Brain microvascular endothelial cell (primary cell): ENCODE results near the gene UMOD.

Source experiments
- DNase-seq: peaks from one replicate; pipeline ENCODE4 v3.0.0-alpha.2; 2020
- H3K27ac ChIP-seq: fragments of 250-450 bp; sonication (Bioruptor Pico); 2 replicates; pipeline ENCODE4 v1.5.1; 2020; ENCODE audit warnings: mild to moderate bottlenecking, moderate library complexity
- H3K27me3 ChIP-seq: fragments of 250-450 bp; sonication (Bioruptor Pico); replicated peaks from 2 replicates; pipeline ENCODE4 v1.5.1; 2020; ENCODE audit warnings: mild to moderate bottlenecking
- H3K36me3 ChIP-seq: fragments of 250-450 bp; sonication (Bioruptor Pico); replicated peaks from 2 replicates; pipeline ENCODE4 v1.5.1; 2020; ENCODE audit warnings: mild to moderate bottlenecking
- H3K4me3 ChIP-seq: 2 replicates; pipeline ENCODE4 v1.5.1; 2011; ENCODE audit warnings: low read depth, mild to moderate bottlenecking, control low read depth, low read length, moderate library complexity
- CTCF ChIP-seq: IDR thresholded peaks from 2 replicates; pipeline ENCODE4 v1.5.1; 2011; ENCODE audit warnings: low read depth, mild to moderate bottlenecking, moderate library complexity, low read length, control low read depth, inconsistent platforms; ENCODE audit errors: missing control alignments
- in situ Hi-C: cut with HindIII; loops from 2 replicates; pipeline ENCODE4 v1.10.0; 2017; ENCODE audit warnings: low sequenced_read_pairs, low pct_ligation_motif_present

UMOD gene

GRCh38 chr16:20352615-20353014 lies at the start of gene UMOD:
Gene UMOD, minus strand, starts transcription at chr16:20352715. Its CDS starts 1,978 bp downstream, at chr16:20350737.
- no peak for DNase-seq
- Histone ChIP-seq H3K27me3 (no peaks in the 10 kb centered on the region), H3K27ac (no peak within 1 kb of the TSS), H3K4me3 (no peak within 1 kb of the TSS), H3K36me3 (no peaks in the 10 kb centered on the region)
- in situ Hi-C loops = no loop called here
- TF ChIP-seq CTCF = no peak

DNA sequence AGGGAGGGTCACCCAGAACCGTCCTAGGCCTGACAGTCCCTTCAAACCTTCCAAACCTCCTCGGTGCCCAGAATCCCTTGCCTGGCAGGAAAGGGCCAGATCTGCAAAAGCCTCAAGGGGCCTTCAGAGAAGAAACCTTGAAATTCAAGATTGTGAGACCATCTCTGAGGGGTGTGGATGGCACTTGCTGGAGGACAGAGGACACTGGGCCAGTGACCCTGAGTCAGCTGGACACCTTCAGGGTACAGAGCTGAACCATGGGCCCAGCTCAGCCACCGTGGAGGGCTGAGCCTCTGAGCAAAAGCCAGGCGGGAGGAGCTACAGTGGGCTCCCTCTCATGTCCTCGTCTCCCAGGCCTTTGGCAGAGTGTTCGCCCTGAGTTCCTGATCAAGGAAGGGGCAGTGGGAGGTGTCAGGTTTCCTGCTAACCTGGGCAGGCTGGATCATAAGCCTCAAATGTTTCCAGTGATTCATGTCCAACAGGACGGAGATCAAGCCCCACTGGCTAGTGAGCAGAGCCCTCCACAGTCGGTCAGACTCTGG lies 49.0 kb upstream of the UMOD start:
- no peaks in the 10 kb centered on the region for H3K27me3 ChIP-seq
- no peak overlapping the region for H3K4me3 ChIP-seq
- no peak for TF ChIP-seq CTCF
- DNase-seq = no peak
- H3K36me3 ChIP-seq = no peaks in the 10 kb centered on the region
- no peak overlapping the region for H3K27ac ChIP-seq
- in situ Hi-C loops = no loop called here

DNA sequence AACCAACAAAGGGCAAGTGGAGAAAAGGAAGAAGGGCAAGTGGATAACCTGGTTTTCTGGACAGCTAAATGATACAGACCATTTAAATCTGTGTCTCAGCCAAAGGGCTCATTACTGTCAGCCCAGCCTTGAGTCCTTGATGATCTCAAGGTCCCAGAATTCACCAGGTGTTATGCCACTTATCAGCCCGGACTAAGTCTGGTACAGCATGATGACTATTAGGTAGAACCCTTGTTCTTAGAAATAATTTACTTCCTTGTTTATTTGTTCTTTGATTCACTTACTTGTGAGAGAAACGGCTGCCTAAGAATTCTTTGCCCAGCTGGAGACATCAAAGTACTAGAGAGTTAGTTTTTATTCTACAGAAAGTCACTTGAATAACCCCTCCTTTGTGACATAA lies 48.6 kb upstream of the UMOD start:
- no peak for TF ChIP-seq CTCF
- in situ Hi-C loops = no loop called here

DNA sequence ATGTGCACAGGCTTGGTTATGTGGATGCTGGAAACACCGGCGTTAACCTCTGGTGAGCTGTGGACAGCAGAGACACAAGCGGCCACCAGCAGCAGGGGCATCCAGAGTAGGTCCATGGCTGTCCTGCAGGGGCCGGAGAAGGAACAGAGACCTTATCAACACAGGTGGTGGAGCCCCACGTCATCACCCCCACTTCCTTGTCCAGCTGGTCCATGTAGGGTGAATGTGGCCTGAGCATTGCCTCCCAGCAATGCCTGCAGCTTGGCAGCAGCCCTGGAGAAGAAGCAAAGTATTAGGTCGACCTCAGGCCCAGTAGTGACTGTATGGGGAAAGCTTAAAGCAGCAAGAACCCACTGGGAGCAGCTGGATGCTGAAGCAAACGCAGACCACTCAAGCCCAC lies 46.7 kb upstream of the UMOD start:
- Histone ChIP-seq H3K27ac (no peak overlapping the region), H3K36me3 (no peaks in the 10 kb centered on the region), H3K27me3 (no peaks in the 10 kb centered on the region), H3K4me3 (no peak overlapping the region)
- no peak for TF ChIP-seq CTCF
- in situ Hi-C loops = loop anchor here (25.0 kb wide), 1 partner anchor 487 kb away; no protein-coding TSS in a partner anchor
- no peak for DNase-seq

More for the DNA sequence above, 48.6 kb upstream of the UMOD start:
- no peaks in the 10 kb centered on the region for H3K36me3 ChIP-seq
- no peak for DNase-seq
- H3K4me3 ChIP-seq = no peak overlapping the region
- H3K27me3 ChIP-seq = no peaks in the 10 kb centered on the region
- no peak overlapping the region for H3K27ac ChIP-seq

DNA sequence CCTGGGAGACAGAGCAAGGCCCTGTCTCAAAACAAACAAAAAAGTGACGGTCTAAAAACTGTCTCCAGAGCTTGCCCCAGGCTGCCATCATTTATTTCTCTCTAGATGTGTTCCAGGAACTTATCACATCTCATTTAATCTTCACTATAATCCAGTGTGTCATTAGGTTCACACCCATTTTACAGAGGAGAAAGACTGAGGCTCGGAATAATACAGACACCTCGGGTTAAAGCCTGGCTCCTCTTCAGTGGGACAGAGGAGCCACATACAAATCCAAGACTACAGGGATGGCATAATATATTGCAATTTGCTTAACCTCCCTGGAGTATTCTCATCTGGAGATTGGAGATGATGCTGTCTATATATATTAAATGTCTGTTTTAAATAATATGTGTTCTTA lies 46.1 kb upstream of the UMOD start:
- Histone ChIP-seq H3K27me3 (no peaks in the 10 kb centered on the region), H3K27ac (no peak overlapping the region), H3K36me3 (no peaks in the 10 kb centered on the region), H3K4me3 (no peak overlapping the region)
- in situ Hi-C loops = loop anchor here (25.0 kb wide), 1 partner anchor 486 kb away; no protein-coding TSS in a partner anchor
- TF ChIP-seq CTCF = no peak
- DNase-seq = no peak
